GM21360 (cell line): ENCODE measurements around the gene PPOX.

Experiments used
- ATAC-seq: cut with Tn5 transposase; IDR thresholded peaks from one replicate; pipeline ENCODE4 v1.9.1; 2021; ENCODE audit warnings: mild to moderate bottlenecking, moderate library complexity; ENCODE audit not compliant: unreplicated experiment

Gene PPOX

GRCh38 chr1:161165742-161166668 lies at the start of gene PPOX:
Gene PPOX, plus strand, starts transcription at chr1:161166426. Its CDS starts 422 bp downstream, at chr1:161166848.
- ATAC-seq = peak; percentile 88

- ATAC-seq = peak; percentile 69
Observed at GRCh38 chr1:161117759-161118581, 48.3 kb upstream of the PPOX start, which contains the start of the genes NIT1 and PFDN2. Gene NIT1, plus strand, starts transcription at chr1:161118105. Its CDS starts 72 bp downstream, at chr1:161118177. Gene PFDN2, minus strand, starts transcription at chr1:161118037. Its CDS starts 11 bp downstream, at chr1:161118026.

- peak; percentile 50 for ATAC-seq
Observed at GRCh38 chr1:161119092-161119903, 46.9 kb upstream of the PPOX start.

DNA sequence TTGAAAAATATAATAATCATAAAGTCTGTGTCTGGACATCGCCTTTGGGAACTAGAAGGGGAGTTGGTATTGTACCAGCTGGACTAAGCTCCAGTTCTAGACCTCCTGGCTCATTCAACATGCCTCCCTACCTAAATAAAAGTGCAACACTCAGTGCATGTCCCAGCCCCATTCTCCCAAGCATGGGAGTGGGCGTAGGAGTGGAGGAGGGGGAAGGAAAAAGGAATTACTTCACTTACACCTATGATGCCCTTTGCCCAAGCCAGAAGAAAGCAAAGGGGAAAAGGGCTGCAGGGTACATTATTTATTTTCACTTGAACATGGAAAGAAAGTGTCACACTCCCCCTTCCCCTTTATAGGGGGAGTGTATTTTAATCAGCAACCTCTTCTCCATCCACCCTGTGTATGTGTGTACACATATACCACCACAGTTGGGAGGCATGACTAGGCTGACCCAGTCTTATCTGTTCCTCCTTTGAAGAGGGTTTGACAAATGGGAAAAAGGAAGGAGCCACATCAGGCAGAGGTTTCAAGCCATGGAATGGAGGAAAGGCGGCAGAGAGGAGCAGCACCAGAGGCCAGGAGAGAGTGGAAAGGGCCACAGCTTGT lies 45.1 kb upstream of the PPOX start:
- ATAC-seq = no peak

GRCh38 chr1:161121834-161122233 lies 44.4 kb upstream of the PPOX start:
- ATAC-seq = no peak

DNA sequence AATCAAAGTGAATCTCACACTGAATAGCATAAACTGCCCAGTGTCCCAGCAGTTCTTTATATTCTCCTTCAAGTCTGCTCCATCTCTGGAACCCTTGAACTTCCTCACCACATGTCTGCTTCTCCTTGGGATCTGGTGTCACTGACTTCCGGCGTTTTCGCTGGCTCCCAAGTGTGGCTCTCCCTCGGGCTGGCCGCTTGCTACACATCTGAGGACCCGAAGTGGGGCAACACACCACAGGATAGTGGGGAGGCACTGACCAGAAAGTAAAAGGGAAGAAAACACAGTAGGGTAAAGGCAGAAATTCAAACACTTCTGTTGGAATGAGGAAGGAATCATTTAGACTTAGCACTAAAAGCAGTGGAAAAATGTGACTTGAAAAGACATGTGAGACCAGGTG lies 43.3 kb upstream of the PPOX start:
- no peak for ATAC-seq

DNA sequence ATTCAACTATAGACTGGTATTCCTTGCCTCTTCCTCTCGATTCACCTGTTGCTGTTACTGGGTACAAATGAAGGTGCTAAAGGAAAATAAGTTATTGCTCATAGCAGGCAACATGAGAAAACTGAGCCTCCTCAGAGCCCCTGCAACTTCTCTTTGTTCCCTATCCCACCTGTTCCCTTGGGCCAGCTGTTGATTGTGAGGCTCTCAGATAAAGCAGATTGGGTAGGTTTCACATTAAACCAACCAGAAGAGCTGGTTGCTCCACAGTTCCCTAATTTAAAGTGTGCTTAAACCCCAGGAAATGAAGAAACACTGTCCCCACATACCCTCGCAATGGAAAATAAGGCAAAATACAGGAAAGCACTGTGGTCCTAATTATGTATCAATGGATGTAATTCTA lies 38.6 kb upstream of the PPOX start:
- no peak for ATAC-seq

DNA sequence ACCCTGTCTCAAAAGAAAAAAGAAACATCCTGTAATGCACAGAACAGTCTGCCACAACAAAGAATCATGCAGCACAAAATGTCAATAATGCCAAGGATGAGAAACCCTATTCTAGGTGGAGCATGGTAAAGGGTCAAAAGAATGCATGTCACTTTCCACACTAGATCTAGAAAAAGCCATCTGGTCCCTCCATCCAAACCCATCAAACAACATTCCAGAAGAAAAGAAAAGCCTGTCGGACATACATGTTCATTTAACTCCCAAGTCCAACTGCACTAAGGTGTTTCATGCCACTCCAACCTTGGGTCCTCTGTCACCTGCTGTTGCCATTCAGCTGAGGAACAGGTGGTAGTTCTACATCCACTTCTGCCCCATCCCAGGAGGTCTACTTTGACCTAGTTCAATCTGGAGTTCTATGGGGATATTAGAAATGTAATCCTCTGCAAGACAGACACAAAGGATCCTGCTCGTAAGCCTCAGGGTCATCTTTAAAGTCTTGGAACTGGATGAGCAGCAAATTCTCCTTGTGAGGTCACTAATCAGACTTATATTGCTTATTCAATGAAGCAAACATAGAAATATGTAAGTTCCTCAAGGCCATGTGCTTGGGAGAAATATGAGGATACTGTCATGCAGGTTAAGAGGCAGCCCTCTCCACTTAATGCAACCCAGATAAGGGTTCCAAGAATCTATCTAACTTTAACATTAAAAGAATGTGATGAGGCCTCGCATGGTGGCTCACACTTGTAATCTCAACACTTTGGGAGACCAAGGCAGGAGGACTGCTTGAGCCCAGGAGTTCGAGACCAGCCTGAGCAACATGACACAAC lies 37.4 kb upstream of the PPOX start:
- ATAC-seq = no peak

- ATAC-seq = no peak
Observed at GRCh38 chr1:161130266-161130665, 36.0 kb upstream of the PPOX start.

DNA sequence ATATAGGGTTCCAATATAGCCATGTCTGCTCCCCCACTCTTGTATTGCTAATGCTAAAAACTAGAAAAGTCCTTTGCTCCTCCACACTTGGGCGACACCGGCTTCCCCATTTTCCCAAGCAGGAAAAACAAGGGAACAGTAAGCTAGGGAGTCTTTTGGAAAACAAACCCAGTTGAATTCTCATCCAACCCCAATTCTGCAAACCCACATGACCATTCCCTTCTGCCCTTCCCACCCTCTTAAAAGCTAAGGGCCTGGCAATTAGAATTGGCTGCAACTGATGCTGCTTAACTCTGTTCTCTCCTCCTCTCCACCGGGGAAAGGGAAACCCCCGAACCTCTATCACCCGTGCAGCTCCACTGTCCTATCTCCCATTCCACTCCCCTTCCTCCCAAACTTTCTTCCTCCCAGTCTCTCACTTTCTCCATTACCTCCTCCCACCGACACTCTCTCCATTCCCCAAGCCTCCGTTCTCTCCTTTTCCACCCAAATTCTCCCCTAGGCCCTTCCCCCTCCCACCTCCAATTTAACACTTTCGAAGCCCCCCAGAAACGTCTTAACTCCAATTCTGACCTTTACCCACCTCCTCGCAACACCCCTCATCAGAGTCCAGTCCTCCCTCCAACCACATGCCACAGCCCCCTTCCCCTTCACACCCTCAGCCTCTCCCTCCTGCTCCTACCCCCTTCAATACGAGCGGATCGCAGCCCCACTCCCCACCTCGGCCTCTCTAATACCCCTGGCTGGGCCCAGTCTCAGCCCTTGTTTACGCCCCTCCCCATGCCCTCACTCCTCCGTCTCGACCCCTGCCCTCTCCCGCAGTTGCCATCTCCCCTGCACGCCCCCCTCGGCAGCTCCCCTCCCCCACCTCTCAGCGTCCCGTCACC lies 34.5 kb upstream of the PPOX start:
- no peak for ATAC-seq

DNA sequence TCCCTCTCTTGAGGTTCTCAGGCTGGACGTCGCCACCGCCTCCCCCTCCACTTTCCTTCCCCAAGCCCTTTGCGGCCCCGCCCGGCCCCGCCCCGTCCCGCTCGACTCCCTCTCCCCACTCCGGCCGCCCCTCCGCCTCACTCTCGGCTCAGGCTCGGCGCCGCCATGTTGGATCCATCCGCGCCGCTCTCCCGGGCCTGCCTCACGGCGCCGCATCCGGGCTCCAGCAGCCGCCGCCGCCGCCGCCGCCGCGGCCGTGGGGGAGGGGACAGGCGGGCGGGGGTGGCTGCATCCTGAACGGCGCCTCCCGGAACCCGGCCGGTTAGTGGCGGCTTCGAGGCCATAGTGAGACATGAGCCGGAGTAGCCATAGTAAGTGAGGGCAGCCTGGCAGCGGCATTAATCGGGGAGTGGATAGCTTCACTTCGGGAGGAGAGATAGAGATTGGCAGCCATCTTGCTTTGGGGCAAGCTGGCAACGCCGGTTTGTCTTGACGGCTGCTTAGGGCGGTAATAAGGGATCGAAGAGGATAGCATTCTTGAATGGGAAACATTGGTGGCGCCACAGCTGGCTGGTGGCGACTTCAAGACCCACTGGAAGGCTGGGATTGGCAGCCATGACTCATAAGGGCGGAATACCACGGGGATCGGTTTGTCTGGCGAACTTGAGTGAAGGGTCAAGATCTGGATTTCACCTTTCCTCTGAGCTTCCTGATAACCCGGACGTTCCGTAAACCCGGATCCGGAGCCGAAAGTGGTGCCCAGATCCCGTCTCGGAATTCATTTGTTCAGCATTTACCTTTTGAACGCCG lies 33.6 kb upstream of the PPOX start, which contains the start of gene DEDD:
TSS of gene DEDD (minus strand) at position 258 of the 810 bp plus-strand sequence. CDS start 8,205 bp downstream, outside the sequence.
- peak; percentile 88 for ATAC-seq

- no peak for ATAC-seq
Observed at GRCh38 chr1:161133220-161133740, 32.9 kb upstream of the PPOX start.

DNA sequence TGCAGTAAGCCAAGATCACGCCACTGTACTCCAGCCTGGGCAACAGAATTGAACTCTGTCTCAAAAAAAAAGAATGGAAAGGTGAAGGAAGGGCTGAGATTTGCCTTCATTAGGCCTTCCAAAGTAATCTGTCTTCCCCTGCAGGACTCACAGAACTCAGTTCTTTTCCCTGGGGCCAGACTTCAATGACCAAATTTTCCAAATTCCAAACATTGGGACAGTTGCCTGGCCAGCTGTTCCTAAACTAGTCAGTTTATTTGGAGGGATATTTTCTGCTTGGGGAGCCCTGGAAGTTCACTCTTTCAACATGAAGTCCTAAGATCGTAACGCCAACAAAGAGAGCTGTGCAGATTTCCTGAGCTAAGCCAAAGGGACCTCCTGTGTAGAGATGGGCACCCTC lies 28.3 kb upstream of the PPOX start:
- no peak for ATAC-seq

- ATAC-seq = no peak
Observed at GRCh38 chr1:161138431-161138830, 27.8 kb upstream of the PPOX start.

- ATAC-seq = no peak
Observed at GRCh38 chr1:161139766-161140165, 26.5 kb upstream of the PPOX start.

- ATAC-seq = no peak
Observed at GRCh38 chr1:161140755-161141400, 25.3 kb upstream of the PPOX start.

DNA sequence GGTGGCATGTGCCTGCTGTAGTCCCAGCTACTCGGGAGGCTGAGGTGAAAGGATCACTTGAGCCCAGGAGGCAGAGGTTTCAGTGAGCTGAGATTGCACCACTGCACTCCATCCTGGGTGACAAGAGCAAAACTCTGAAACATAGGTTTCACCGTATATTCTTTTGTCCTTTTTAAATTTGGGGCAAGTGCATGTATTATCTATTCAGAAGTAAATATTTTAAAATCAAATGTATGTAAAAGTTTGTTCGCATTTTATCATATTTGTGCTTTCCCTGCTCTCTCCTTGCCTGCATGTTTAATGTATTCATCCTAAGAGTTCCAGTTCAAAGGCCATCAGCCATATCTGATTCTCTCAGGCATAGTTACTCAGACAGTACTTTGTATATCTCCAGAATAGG lies 20.4 kb upstream of the PPOX start:
- ATAC-seq = no peak
